CD14-positive monocyte (primary cell): Measurements from ENCODE around the gene ATP5PO. TPM values are rescaled to one million over a fixed set of nuclear protein-coding genes. Genes with fewer than 3 reads are reported as not detected.

Source experiments
- DNase-seq, 3 donors: peaks; one replicate each; pipeline ENCODE4 v3.0.0-alpha.2; 2011 to 2022
- H2AFZ ChIP-seq: 2 replicates; pipeline ENCODE4 v1.6.0; 2012; ENCODE audit warnings: mild to moderate bottlenecking, low read depth, low read length, inconsistent platforms; ENCODE audit not compliant: insufficient read depth, poor library complexity, severe bottlenecking
- H3K27ac ChIP-seq, 2 donors: 1 replicate in 1 of 2; 2 replicates in 1 of 2; pipeline ENCODE4 v1.5.1; 2012 to 2013; ENCODE audit warnings: low read length in 2 of 2, control low read depth in 1 of 2, inconsistent platforms in 1 of 2, low read depth in 1 of 2, mild to moderate bottlenecking in 1 of 2
- H3K27me3 ChIP-seq, 2 donors: one replicate each; pipeline versions ENCODE4 v1.6.0 to v1.6.1; 2011 to 2013; ENCODE audit warnings: low read length in 2 of 2; ENCODE audit not compliant: control insufficient read depth in 2 of 2, insufficient read depth in 2 of 2
- H3K36me3 ChIP-seq, 2 donors: replicated peaks in 1 of 2; 1 replicate in 1 of 2; 2 replicates in 1 of 2; pipeline versions ENCODE4 v1.5.1 to v1.6.1; 2012 to 2013; ENCODE audit warnings: low read length in 2 of 2, control low read depth in 1 of 2, inconsistent platforms in 1 of 2, mild to moderate bottlenecking in 1 of 2; ENCODE audit not compliant: insufficient read depth in 2 of 2, control insufficient read depth in 1 of 2
- H3K4me1 ChIP-seq, 2 donors: 1 replicate in 1 of 2; 2 replicates in 1 of 2; pipeline versions ENCODE4 v1.5.1 to v1.6.1; 2012 to 2013; ENCODE audit warnings: low read length in 2 of 2, control low read depth in 1 of 2, inconsistent platforms in 1 of 2, mild to moderate bottlenecking in 1 of 2, moderate library complexity in 1 of 2; ENCODE audit not compliant: insufficient read depth in 2 of 2, control insufficient read depth in 1 of 2
- H3K4me2 ChIP-seq: replicated peaks from 2 replicates; pipeline ENCODE3; 2012; ENCODE audit warnings: low read length, moderate library complexity, mild to moderate bottlenecking; ENCODE audit not compliant: poor library complexity, severe bottlenecking; ENCODE audit errors: extremely low read depth
- H3K4me3 ChIP-seq, 3 experiments: fragments of 200-600 bp in 1 of 3; sonication (generic) in 1 of 3; replicated peaks in 1 of 3; 1 replicate in 2 of 3; 2 replicates in 1 of 3; pipeline ENCODE4 v1.5.1; 2011 to 2013; ENCODE audit warnings: low read length in 3 of 3, mild to moderate bottlenecking in 3 of 3, control low read depth in 2 of 3, low read depth in 2 of 3, inconsistent platforms in 1 of 3, moderate library complexity in 1 of 3
- H3K79me2 ChIP-seq: 2 replicates; pipeline ENCODE4 v1.6.0; 2012; ENCODE audit warnings: mild to moderate bottlenecking, control low read depth, inconsistent platforms, low read length, moderate library complexity; ENCODE audit not compliant: insufficient read depth
- H3K9ac ChIP-seq: 2 replicates; pipeline ENCODE4 v1.6.0; 2017; ENCODE audit warnings: low read length, mild to moderate bottlenecking; ENCODE audit not compliant: insufficient read depth, poor library complexity, severe bottlenecking
- H3K9me3 ChIP-seq, 2 donors: replicated peaks in 1 of 2; 1 replicate in 1 of 2; 2 replicates in 1 of 2; pipeline versions ENCODE4 v1.5.1 to v1.6.1; 2012 to 2013; ENCODE audit warnings: low read length in 2 of 2, control low read depth in 1 of 2; ENCODE audit not compliant: control insufficient read depth in 1 of 2, insufficient read depth in 1 of 2
- H4K20me1 ChIP-seq: 2 replicates; pipeline ENCODE4 v1.6.0; 2012; ENCODE audit warnings: mild to moderate bottlenecking, low read length, control low read depth, moderate library complexity; ENCODE audit not compliant: insufficient read depth
- H3K27ac Mint-ChIP-seq, 7 donors: one replicate each; pipeline ENCODE4 v1.8.0; 2020; ENCODE audit warnings: mild to moderate bottlenecking in 7 of 7, mixed read lengths in 7 of 7, moderate library complexity in 6 of 7, inconsistent platforms in 2 of 7
- H3K27me3 Mint-ChIP-seq, 3 donors: one replicate each; pipeline ENCODE4 v1.8.0; 2021 to 2022; ENCODE audit warnings: low read depth in 3 of 3, mild to moderate bottlenecking in 3 of 3, mixed read lengths in 3 of 3, moderate library complexity in 3 of 3, inconsistent platforms in 1 of 3
- H3K36me3 Mint-ChIP-seq, 2 donors: one replicate each; pipeline ENCODE4 v1.8.0; 2020; ENCODE audit warnings: mixed read lengths in 2 of 2, inconsistent platforms in 1 of 2, mild to moderate bottlenecking in 1 of 2
- H3K4me1 Mint-ChIP-seq: one replicate; pipeline ENCODE4 v1.8.0; 2020; ENCODE audit warnings: mild to moderate bottlenecking, mixed read lengths
- H3K4me3 Mint-ChIP-seq, 2 donors: one replicate each; pipeline ENCODE4 v1.8.0; 2020; ENCODE audit warnings: mild to moderate bottlenecking in 2 of 2, mixed read lengths in 2 of 2, moderate library complexity in 1 of 2
- H3K9me3 Mint-ChIP-seq, 7 donors: one replicate each; pipeline ENCODE4 v1.8.0; 2020 to 2022; ENCODE audit warnings: mixed read lengths in 7 of 7, mild to moderate bottlenecking in 6 of 7, moderate library complexity in 6 of 7, inconsistent platforms in 2 of 7
- CTCF ChIP-seq: fragments of 200-600 bp; IDR thresholded peaks from one replicate; pipeline ENCODE4 v1.8.0; 2022; ENCODE audit warnings: antibody characterized with exemption, mild to moderate bottlenecking
- WGBS: methylation state at CpG from one replicate; pipeline ENCODE4 v1.1.5; 2013; ENCODE audit warnings: missing lambda C conversion rate; ENCODE audit not compliant: insufficient coverage; 5-methylcytosine and 5-hydroxymethylcytosine counted together
- intact Hi-C, 2 donors: fragments of 100-400 bp; cut with micrococcal nuclease; formaldehyde crosslinking; loops; one replicate each; pipeline versions ENCODE4 v1.15.0 to v1.15.1; 2023
- polyA plus RNA-seq, 3 donors: library from polyadenylated mRNA; depleted of rRNA in 1 of 3; unstranded in 2 of 3; stranded (reverse) in 1 of 3; fragments of 300-500 nt in 2 of 3; fragments of >200 nt in 1 of 3; fragmentation: Illumina TruSeq in 2 of 3; gene quantifications; 1 replicate in 2 of 3; 2 replicates in 1 of 3; pipeline ENCODE4 v1.2.3, GENCODE V29; 2012 to 2021

ATP5PO gene
- polyA plus RNA-seq, 3 donors = 153 to 397 (median 393) TPM

DNA sequence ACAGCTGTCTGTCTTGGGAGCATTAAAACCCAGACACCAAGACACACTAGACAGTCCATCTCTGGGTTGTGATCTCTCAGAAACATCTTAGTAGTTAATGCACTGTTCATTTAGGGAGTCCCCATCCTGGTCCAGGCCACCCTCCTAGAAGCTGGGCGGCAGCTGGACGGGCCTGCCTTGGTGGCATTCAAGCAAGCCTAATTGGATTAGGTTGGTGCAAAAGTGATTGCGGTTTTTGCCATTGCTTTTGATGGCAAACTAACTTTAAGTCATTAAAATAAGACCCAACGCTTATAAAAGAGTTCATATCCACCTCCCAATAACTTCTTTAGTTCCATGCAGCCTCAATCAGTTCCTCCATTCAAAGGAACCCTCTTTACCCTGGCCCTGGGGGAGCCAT, 21.7 kb downstream of the ATP5PO start:
- Mint-ChIP-seq H3K9me3 (no peaks in the 10 kb centered on the region), H3K4me3 (no peak overlapping the region), H3K4me1 (peaks cover 13% of the 10 kb centered on the region), H3K36me3 (no peaks in the 10 kb centered on the region), H3K27ac (no peak overlapping the region), H3K27me3 (peaks cover 3 to 8% (median 6%) of the 10 kb centered on the region in 3 donors)
- no peak overlapping the region for H2AFZ ChIP-seq
- no peak for TF ChIP-seq CTCF
- intact Hi-C loops = no loop called here
- DNase-seq = no peak
- H3K9ac ChIP-seq = no peak overlapping the region
- no peak overlapping the region for H3K27ac ChIP-seq
- H4K20me1 ChIP-seq = no peaks in the 10 kb centered on the region
- H3K79me2 ChIP-seq = no peaks in the 10 kb centered on the region
- no peak overlapping the region for H3K4me2 ChIP-seq
- no peak overlapping the region for H3K4me3 ChIP-seq
- H3K27me3 ChIP-seq = no peaks in the 10 kb centered on the region
- H3K36me3 ChIP-seq = no peaks in the 10 kb centered on the region
- H3K4me1 ChIP-seq = peaks cover 8 to 9% of the 10 kb centered on the region in 2 donors
- WGBS = 100% methylated on average over 1 of the region's 4 CpGs
- no peaks in the 10 kb centered on the region for H3K9me3 ChIP-seq

DNA sequence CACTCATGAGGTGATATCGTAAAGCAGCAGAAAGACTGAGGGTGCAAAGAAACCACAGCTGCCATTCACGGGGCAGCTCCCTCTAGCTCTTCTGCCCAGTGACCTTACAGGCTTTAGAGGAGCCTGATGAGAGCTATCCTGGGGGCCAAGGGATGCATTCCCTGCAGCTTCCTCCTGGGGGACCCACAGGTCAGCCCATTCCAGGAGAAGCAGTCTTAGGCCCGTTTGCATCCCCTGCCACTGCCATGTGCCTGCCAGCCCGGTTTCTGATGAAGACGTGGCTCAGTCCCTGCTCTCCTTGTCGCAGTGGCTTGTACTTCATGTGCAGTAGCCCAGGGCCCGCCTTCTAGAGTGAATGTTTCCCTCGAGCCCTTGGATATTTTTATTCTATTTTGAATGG, 22.8 kb downstream of the ATP5PO start:
- H3K27ac Mint-ChIP-seq = no peak overlapping the region
- H3K36me3 Mint-ChIP-seq = no peaks in the 10 kb centered on the region
- H3K4me3 Mint-ChIP-seq = no peak overlapping the region
- H3K27me3 Mint-ChIP-seq = peaks cover 3 to 8% (median 7%) of the 10 kb centered on the region in 3 donors
- H3K9me3 ChIP-seq = no peaks in the 10 kb centered on the region
- H3K4me1 ChIP-seq = peaks cover 8 to 9% of the 10 kb centered on the region in 2 donors
- no peak overlapping the region for H3K27ac ChIP-seq
- no peaks in the 10 kb centered on the region for H4K20me1 ChIP-seq
- no peaks in the 10 kb centered on the region for H3K27me3 ChIP-seq
- no peak for TF ChIP-seq CTCF
- no peak overlapping the region for H3K4me3 ChIP-seq
- peaks cover 13% of the 10 kb centered on the region for H3K4me1 Mint-ChIP-seq
- H3K9me3 Mint-ChIP-seq = peaks cover 0 to under 1% (median 0%) of the 10 kb centered on the region in 7 donors
- no peak for DNase-seq
- WGBS = 86% methylated on average over 7 of the region's 8 CpGs
- H3K36me3 ChIP-seq = no peaks in the 10 kb centered on the region
- H3K4me2 ChIP-seq = no peak overlapping the region
- intact Hi-C loops = no loop called here
- H2AFZ ChIP-seq = no peak overlapping the region
- H3K9ac ChIP-seq = no peak overlapping the region
- no peaks in the 10 kb centered on the region for H3K79me2 ChIP-seq
